HepG2 (cell line): ENCODE data around the gene SEMA7A. TPM values are rescaled to one million over a fixed set of nuclear protein-coding genes. Genes with fewer than 3 reads are reported as not detected.

Source experiments
- BRD4 ChIP-seq: sonication (generic); formaldehyde crosslinking; IDR thresholded peaks from 2 replicates; pipeline ENCODE4 v1.4.0; 2020; ENCODE audit warnings: missing genetic modification reagents
- CREB1 ChIP-seq, 2 experiments: fragments of 450-650 bp in 1 of 2; IDR thresholded peaks; 2 replicates each; pipeline ENCODE4 v1.6.1; 2016 to 2017; ENCODE audit warnings: control low read depth in 1 of 2, mild to moderate bottlenecking in 1 of 2, missing compliant biosample characterization in 1 of 2, missing genetic modification characterization in 1 of 2
- DPF2 ChIP-seq: sonication (generic); formaldehyde crosslinking; IDR thresholded peaks from 2 replicates; pipeline ENCODE4 v1.4.0; 2020; ENCODE audit warnings: mild to moderate bottlenecking, low read depth, missing genetic modification reagents, borderline replicate concordance
- DR1 ChIP-seq: sonication (generic); formaldehyde crosslinking; IDR thresholded peaks from 2 replicates; pipeline ENCODE4 v1.8.0; 2021; ENCODE audit warnings: mild to moderate bottlenecking, missing genetic modification reagents, inconsistent platforms
- FOSL2 ChIP-seq: sonication (generic); formaldehyde crosslinking; IDR thresholded peaks from 2 replicates; pipeline ENCODE4 v1.4.0; 2020; ENCODE audit warnings: missing genetic modification reagents
- FOXJ3 ChIP-seq: sonication (generic); formaldehyde crosslinking; IDR thresholded peaks from 2 replicates; pipeline ENCODE4 v1.4.0; 2020; ENCODE audit warnings: missing genetic modification reagents, mild to moderate bottlenecking, borderline replicate concordance
- FOXK1 ChIP-seq: sonication (generic); formaldehyde crosslinking; IDR thresholded peaks from 2 replicates; pipeline ENCODE4 v1.4.0; 2020; ENCODE audit warnings: low read depth, missing genetic modification reagents, borderline replicate concordance
- HDAC6 ChIP-seq: fragments of 200-600 bp; sonication (generic); IDR thresholded peaks from 2 replicates; pipeline ENCODE4 v1.7.0; 2017; ENCODE audit warnings: mild to moderate bottlenecking, antibody characterized with exemption, low read length, low read depth
- JDP2 ChIP-seq: sonication (generic); formaldehyde crosslinking; IDR thresholded peaks from 2 replicates; pipeline ENCODE4 v1.8.1; 2022; ENCODE audit warnings: missing genetic modification reagents, borderline replicate concordance
- RORA ChIP-seq: sonication (generic); formaldehyde crosslinking; IDR thresholded peaks from 2 replicates; pipeline ENCODE4 v1.5.0; 2020; ENCODE audit warnings: mild to moderate bottlenecking, missing genetic modification reagents, moderate library complexity
- RXRB ChIP-seq: IDR thresholded peaks from 2 replicates; pipeline ENCODE4 v1.6.1; 2016; ENCODE audit warnings: borderline replicate concordance, missing genetic modification reagents, missing compliant biosample characterization
- SMC3 ChIP-seq: IDR thresholded peaks from 2 replicates; pipeline ENCODE4 v1.6.1; 2011; ENCODE audit warnings: low read length, improper control_type of control experiment
- TSC22D2 ChIP-seq: sonication (generic); formaldehyde crosslinking; IDR thresholded peaks from 2 replicates; pipeline ENCODE4 v1.5.1; 2020; ENCODE audit warnings: missing genetic modification reagents, mild to moderate bottlenecking, borderline replicate concordance
- XBP1 ChIP-seq: sonication (generic); formaldehyde crosslinking; IDR thresholded peaks from 2 replicates; pipeline ENCODE4 v1.5.0; 2020; ENCODE audit warnings: missing genetic modification reagents
- ZNF121 ChIP-seq: sonication (generic); formaldehyde crosslinking; IDR thresholded peaks from 2 replicates; pipeline ENCODE4 v1.5.0; 2020; ENCODE audit warnings: mild to moderate bottlenecking, missing genetic modification reagents
- ZNF143 ChIP-seq: sonication (generic); formaldehyde crosslinking; IDR thresholded peaks from 2 replicates; pipeline ENCODE4 v1.4.0; 2020; ENCODE audit warnings: missing genetic modification reagents
- ZNF232 ChIP-seq: sonication (generic); formaldehyde crosslinking; IDR thresholded peaks from 2 replicates; pipeline ENCODE4 v1.4.0; 2020; ENCODE audit warnings: missing genetic modification reagents, borderline replicate concordance
- ZNF264 ChIP-seq: sonication (generic); formaldehyde crosslinking; IDR thresholded peaks from 2 replicates; pipeline ENCODE4 v1.4.0; 2020; ENCODE audit warnings: missing genetic modification reagents
- ZNF331 ChIP-seq: sonication (generic); formaldehyde crosslinking; IDR thresholded peaks from 2 replicates; pipeline ENCODE4 v1.4.0; 2020; ENCODE audit warnings: missing genetic modification reagents
- ZNF367 ChIP-seq: sonication (generic); formaldehyde crosslinking; IDR thresholded peaks from 2 replicates; pipeline ENCODE4 v1.4.0; 2020; ENCODE audit warnings: missing genetic modification reagents, borderline replicate concordance
- ZNF563 ChIP-seq: sonication (generic); formaldehyde crosslinking; IDR thresholded peaks from 2 replicates; pipeline ENCODE4 v1.8.0; 2022; ENCODE audit warnings: mild to moderate bottlenecking, moderate library complexity, missing genetic modification reagents
- ZNF644 ChIP-seq: IDR thresholded peaks from 2 replicates; pipeline ENCODE4 v1.6.1; 2016; ENCODE audit warnings: low read depth
- ZSCAN21 ChIP-seq: sonication (generic); formaldehyde crosslinking; IDR thresholded peaks from 2 replicates; pipeline ENCODE4 v1.8.0; 2022; ENCODE audit warnings: mild to moderate bottlenecking, missing genetic modification reagents, moderate library complexity, borderline replicate concordance
- polyA plus RNA-seq, 8 experiments: library from polyadenylated mRNA; depleted of rRNA in 3 of 8; stranded (reverse) in 7 of 8; unstranded in 1 of 8; fragments of >200 nt; fragmentation: Illumina TruSeq in 4 of 8; extraction: Trizol in 4 of 8; gene quantifications; 2 replicates each; pipeline versions ENCODE4 v1.2.1 to v1.2.3, GENCODE V29; 2011 to 2016; ENCODE audit warnings: low read depth in 4 of 8, missing spikeins in 1 of 8, mixed read lengths in 1 of 8; ENCODE audit not compliant: insufficient read depth in 1 of 8
- total RNA-seq, 5 experiments: library from RNA; depleted of rRNA; stranded (reverse); fragments of >200 nt; fragmentation: Illumina TruSeq; extraction: Trizol; gene quantifications; 2 replicates each; pipeline ENCODE4 v1.2.3, GENCODE V29; 2016; ENCODE audit warnings: low read depth in 1 of 5
- TF ChIP-seq, protein P1 (sequence below): sonication (generic); formaldehyde crosslinking; conservative IDR thresholded peaks from 2 replicates; pipeline ENCODE4 v1.8.1; 2023; ENCODE audit warnings: missing genetic modification reagents
- TF ChIP-seq, protein P2 (sequence below): sonication (generic); formaldehyde crosslinking; IDR thresholded peaks from 2 replicates; pipeline ENCODE4 v1.9.0; 2021; ENCODE audit warnings: missing genetic modification reagents, borderline replicate concordance
- TF ChIP-seq, protein P3 (sequence below): sonication (generic); formaldehyde crosslinking; IDR thresholded peaks from 2 replicates; pipeline ENCODE4 v1.8.0; 2023; ENCODE audit warnings: mild to moderate bottlenecking, missing genetic modification reagents
- TF ChIP-seq, protein P4 (sequence below): sonication (generic); formaldehyde crosslinking; IDR thresholded peaks from 2 replicates; pipeline ENCODE4 v1.4.0; 2020; ENCODE audit warnings: mild to moderate bottlenecking, missing genetic modification reagents
- TF ChIP-seq, protein P5 (sequence below): sonication (generic); formaldehyde crosslinking; IDR thresholded peaks from 2 replicates; pipeline ENCODE4 v1.4.0; 2020; ENCODE audit warnings: missing genetic modification reagents; ENCODE audit errors: not compliant biosample characterization

Gene SEMA7A
- total and polyA plus RNA-seq, 2 of the 13 experiments (the other 11 are each of a cell fraction or from before 2014, with no cell fraction given) = 9.0 to 15.8 TPM

DNA sequence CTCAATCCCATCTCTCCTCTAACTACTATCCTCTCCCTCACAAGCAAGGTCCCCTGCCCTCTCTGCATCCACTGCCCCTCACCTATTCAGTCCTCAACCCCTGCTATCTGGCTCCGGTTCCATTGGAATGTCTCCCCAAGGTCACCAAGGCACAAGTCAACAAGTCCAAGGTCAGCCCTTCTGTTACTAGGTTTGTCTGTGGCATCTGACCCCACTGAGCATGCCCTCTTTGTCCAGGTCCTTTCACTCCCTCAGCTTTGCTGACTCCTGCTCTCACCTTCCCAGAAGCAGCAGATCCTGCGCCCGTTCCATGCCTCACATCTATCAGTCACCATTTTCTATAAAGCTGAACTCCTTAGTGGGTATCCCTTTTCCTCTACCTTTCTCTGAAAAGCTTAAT is 8.3 kb upstream of the SEMA7A start (continued):
- peak; percentile 97 for TF ChIP-seq RXRB
- TF ChIP-seq CREB1 (IDR thresholded peaks at IDR 0.05) = no peak
- no peak for TF ChIP-seq CREB1 (CRISPR knock-in tag; IDR thresholded peaks at IDR 0.05)
- TF ChIP-seq ZNF331 = peak; percentile 29; the same call in 1 of the 2 replicates
- TF ChIP-seq XBP1 (CRISPR knock-in tag) = no peak
- TF ChIP-seq, protein P1, sequence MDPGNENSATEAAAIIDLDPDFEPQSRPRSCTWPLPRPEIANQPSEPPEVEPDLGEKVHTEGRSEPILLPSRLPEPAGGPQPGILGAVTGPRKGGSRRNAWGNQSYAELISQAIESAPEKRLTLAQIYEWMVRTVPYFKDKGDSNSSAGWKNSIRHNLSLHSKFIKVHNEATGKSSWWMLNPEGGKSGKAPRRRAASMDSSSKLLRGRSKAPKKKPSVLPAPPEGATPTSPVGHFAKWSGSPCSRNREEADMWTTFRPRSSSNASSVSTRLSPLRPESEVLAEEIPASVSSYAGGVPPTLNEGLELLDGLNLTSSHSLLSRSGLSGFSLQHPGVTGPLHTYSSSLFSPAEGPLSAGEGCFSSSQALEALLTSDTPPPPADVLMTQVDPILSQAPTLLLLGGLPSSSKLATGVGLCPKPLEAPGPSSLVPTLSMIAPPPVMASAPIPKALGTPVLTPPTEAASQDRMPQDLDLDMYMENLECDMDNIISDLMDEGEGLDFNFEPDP = no peak
- TF ChIP-seq, protein P2, sequence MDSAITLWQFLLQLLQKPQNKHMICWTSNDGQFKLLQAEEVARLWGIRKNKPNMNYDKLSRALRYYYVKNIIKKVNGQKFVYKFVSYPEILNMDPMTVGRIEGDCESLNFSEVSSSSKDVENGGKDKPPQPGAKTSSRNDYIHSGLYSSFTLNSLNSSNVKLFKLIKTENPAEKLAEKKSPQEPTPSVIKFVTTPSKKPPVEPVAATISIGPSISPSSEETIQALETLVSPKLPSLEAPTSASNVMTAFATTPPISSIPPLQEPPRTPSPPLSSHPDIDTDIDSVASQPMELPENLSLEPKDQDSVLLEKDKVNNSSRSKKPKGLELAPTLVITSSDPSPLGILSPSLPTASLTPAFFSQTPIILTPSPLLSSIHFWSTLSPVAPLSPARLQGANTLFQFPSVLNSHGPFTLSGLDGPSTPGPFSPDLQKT = no peak
- TF ChIP-seq SMC3 = no peak; the same call in 1 of the 2 replicates
- no peak for TF ChIP-seq RORA
- TF ChIP-seq BRD4 (CRISPR knock-in tag) = no peak
- TF ChIP-seq DPF2 (CRISPR knock-in tag) = peak; percentile 77
- TF ChIP-seq DR1 (CRISPR knock-in tag) = no peak; the same call in 1 of the 2 replicates
- peak; percentile 74 for TF ChIP-seq FOSL2
- TF ChIP-seq ZNF121 (CRISPR knock-in tag) = no peak
- TF ChIP-seq, protein P3, sequence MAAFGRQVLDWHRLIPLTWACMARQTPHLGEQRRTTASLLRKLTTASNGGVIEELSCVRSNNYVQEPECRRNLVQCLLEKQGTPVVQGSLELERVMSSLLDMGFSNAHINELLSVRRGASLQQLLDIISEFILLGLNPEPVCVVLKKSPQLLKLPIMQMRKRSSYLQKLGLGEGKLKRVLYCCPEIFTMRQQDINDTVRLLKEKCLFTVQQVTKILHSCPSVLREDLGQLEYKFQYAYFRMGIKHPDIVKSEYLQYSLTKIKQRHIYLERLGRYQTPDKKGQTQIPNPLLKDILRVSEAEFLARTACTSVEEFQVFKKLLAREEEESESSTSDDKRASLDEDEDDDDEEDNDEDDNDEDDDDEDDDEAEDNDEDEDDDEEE (CRISPR knock-in tag) = no peak
- TF ChIP-seq ZNF644 = 0 out of 2 replicates have a peak, but pooled peaks have one; percentile 9
- no peak for TF ChIP-seq TSC22D2 (CRISPR knock-in tag)
- no peak for TF ChIP-seq ZSCAN21 (CRISPR knock-in tag)
- TF ChIP-seq FOXJ3 = no peak; the same call in 1 of the 2 replicates
- no peak for TF ChIP-seq ZNF264 (CRISPR knock-in tag)
- no peak for TF ChIP-seq ZNF232 (CRISPR knock-in tag)
- TF ChIP-seq FOXK1 (CRISPR knock-in tag) = peak; percentile 39; the same call in 1 of the 2 replicates
- no peak for TF ChIP-seq ZNF143 (CRISPR knock-in tag)
- TF ChIP-seq ZNF563 (CRISPR knock-in tag) = no peak
- no peak for TF ChIP-seq ZNF367 (CRISPR knock-in tag)
- no peak for TF ChIP-seq HDAC6
- TF ChIP-seq JDP2 (CRISPR knock-in tag) = no peak; the same call in 1 of the 2 replicates
- TF ChIP-seq, protein P4, sequence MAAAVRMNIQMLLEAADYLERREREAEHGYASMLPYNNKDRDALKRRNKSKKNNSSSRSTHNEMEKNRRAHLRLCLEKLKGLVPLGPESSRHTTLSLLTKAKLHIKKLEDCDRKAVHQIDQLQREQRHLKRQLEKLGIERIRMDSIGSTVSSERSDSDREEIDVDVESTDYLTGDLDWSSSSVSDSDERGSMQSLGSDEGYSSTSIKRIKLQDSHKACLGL = no peak
- TF ChIP-seq, protein P5, sequence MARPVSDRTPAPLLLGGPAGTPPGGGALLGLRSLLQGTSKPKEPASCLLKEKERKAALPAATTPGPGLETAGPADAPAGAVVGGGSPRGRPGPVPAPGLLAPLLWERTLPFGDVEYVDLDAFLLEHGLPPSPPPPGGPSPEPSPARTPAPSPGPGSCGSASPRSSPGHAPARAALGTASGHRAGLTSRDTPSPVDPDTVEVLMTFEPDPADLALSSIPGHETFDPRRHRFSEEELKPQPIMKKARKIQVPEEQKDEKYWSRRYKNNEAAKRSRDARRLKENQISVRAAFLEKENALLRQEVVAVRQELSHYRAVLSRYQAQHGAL = no peak
